SU-DHL-6 (cell line): ENCODE measurements around the gene CDKAL1.

Source experiments
- H2AFZ ChIP-seq: fragments of 200-600 bp; sonication (generic); 2 replicates; pipeline ENCODE4 v1.6.1; 2014; ENCODE audit warnings: low read depth, mild to moderate bottlenecking, moderate library complexity, mixed read lengths, antibody characterized with exemption, low read length; ENCODE audit not compliant: severe bottlenecking
- H3F3A ChIP-seq: fragments of 200-600 bp; shearing (Covaris generic); 2 replicates; pipeline ENCODE4 v1.6.0; 2016; ENCODE audit warnings: antibody characterized with exemption, mild to moderate bottlenecking; ENCODE audit not compliant: insufficient read depth
- H3K27ac ChIP-seq: fragments of 200-600 bp; sonication (generic); 2 replicates; pipeline ENCODE4 v1.5.1; 2016; ENCODE audit warnings: low read depth, mild to moderate bottlenecking, low read length, moderate library complexity, mixed read lengths
- H3K27me3 ChIP-seq: fragments of 200-600 bp; sonication (generic), shearing (Covaris generic); 2 replicates; pipeline ENCODE4 v1.6.0; 2014; ENCODE audit warnings: mild to moderate bottlenecking, low read length
- H3K36me3 ChIP-seq: fragments of 200-600 bp; sonication (generic); 2 replicates; pipeline ENCODE4 v1.6.1; 2014; ENCODE audit warnings: mild to moderate bottlenecking, low read length, mixed read lengths
- H3K4me2 ChIP-seq: fragments of 300-600, 200-600 bp; shearing (Covaris generic), sonication (generic); 2 replicates; pipeline ENCODE4 v1.6.0; 2014; ENCODE audit warnings: low read length, low read depth, mild to moderate bottlenecking; ENCODE audit not compliant: poor library complexity, severe bottlenecking
- H3K4me3 ChIP-seq: fragments of 200-600 bp; sonication (generic); 2 replicates; pipeline ENCODE4 v1.5.1; 2014; ENCODE audit warnings: antibody characterized with exemption, low read length, mild to moderate bottlenecking, mixed read lengths; ENCODE audit not compliant: insufficient read depth, poor library complexity, severe bottlenecking
- H3K79me2 ChIP-seq: fragments of 200-600 bp; sonication (generic); 2 replicates; pipeline ENCODE4 v1.6.1; 2014; ENCODE audit warnings: mild to moderate bottlenecking, low read length, moderate library complexity; ENCODE audit not compliant: insufficient read depth
- H3K9ac ChIP-seq: fragments of 200-600 bp; sonication (generic); 2 replicates; pipeline ENCODE4 v1.7.0; 2014; ENCODE audit warnings: mild to moderate bottlenecking, low read length
- H3K9me2 ChIP-seq: fragments of 200-600 bp; sonication (generic); replicated peaks from 2 replicates; pipeline ENCODE4 v1.6.1; 2014; ENCODE audit warnings: low read length; ENCODE audit not compliant: insufficient read depth
- H3K9me3 ChIP-seq: fragments of 200-600 bp; sonication (generic); 2 replicates; pipeline ENCODE4 v1.6.1; 2014; ENCODE audit warnings: low read length, mixed read lengths; ENCODE audit not compliant: insufficient read depth
- H4K20me1 ChIP-seq: fragments of 200-600 bp; sonication (generic); 2 replicates; pipeline ENCODE4 v1.6.1; 2014; ENCODE audit warnings: low read depth, mild to moderate bottlenecking, antibody characterized with exemption, low read length, moderate library complexity, mixed read lengths
- EZH2phosphoT487 ChIP-seq: fragments of 200-600 bp; sonication (generic), shearing (Covaris generic); conservative IDR thresholded peaks from 2 replicates; pipeline ENCODE4 v1.6.1; 2018; ENCODE audit warnings: mild to moderate bottlenecking, antibody characterized with exemption, low read length, moderate library complexity, mixed read lengths
- TF ChIP-seq, protein P1 (sequence below): fragments of 200-600 bp; sonication (generic); IDR thresholded peaks from one replicate; pipeline ENCODE4 v1.5.1; 2017; ENCODE audit warnings: antibody characterized with exemption, mild to moderate bottlenecking, low read length, moderate library complexity; ENCODE audit not compliant: insufficient read depth, poor library complexity, severe bottlenecking

Gene CDKAL1

DNA sequence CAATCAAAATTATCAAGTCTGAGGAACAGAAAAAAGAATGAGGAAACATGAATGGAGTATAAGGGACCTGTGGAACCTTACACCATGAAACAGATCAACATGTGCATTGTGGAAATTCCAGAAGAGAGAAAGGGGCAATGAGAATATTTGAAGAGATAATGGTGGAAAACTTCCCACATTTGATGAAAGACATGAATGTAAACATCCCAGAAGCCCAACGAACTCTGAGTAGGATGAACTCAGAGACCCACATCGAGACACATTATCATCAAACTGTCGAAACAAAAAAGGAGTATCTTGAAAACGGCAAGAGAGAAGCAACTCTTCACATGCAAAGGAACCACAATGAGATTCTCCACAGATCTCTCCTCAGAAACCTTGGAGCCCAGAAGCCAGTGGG is 371.1 kb downstream of the CDKAL1 start:
- Histone ChIP-seq H3K9me3 (no peaks in the 10 kb centered on the region), H3K79me2 (no peaks in the 10 kb centered on the region), H3K4me3 (no peak overlapping the region), H3K36me3 (no peaks in the 10 kb centered on the region), H3F3A (no peaks in the 10 kb centered on the region), H3K27me3 (no peaks in the 10 kb centered on the region), H2AFZ (no peak overlapping the region), H3K4me2 (no peak overlapping the region), H3K27ac (no peak overlapping the region), H4K20me1 (no peaks in the 10 kb centered on the region), H3K9ac (no peak overlapping the region), H3K9me2 (no peaks in the 10 kb centered on the region)
- TF ChIP-seq EZH2phosphoT487: no peak
- TF ChIP-seq, protein P1, sequence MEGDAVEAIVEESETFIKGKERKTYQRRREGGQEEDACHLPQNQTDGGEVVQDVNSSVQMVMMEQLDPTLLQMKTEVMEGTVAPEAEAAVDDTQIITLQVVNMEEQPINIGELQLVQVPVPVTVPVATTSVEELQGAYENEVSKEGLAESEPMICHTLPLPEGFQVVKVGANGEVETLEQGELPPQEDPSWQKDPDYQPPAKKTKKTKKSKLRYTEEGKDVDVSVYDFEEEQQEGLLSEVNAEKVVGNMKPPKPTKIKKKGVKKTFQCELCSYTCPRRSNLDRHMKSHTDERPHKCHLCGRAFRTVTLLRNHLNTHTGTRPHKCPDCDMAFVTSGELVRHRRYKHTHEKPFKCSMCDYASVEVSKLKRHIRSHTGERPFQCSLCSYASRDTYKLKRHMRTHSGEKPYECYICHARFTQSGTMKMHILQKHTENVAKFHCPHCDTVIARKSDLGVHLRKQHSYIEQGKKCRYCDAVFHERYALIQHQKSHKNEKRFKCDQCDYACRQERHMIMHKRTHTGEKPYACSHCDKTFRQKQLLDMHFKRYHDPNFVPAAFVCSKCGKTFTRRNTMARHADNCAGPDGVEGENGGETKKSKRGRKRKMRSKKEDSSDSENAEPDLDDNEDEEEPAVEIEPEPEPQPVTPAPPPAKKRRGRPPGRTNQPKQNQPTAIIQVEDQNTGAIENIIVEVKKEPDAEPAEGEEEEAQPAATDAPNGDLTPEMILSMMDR: no peak

DNA sequence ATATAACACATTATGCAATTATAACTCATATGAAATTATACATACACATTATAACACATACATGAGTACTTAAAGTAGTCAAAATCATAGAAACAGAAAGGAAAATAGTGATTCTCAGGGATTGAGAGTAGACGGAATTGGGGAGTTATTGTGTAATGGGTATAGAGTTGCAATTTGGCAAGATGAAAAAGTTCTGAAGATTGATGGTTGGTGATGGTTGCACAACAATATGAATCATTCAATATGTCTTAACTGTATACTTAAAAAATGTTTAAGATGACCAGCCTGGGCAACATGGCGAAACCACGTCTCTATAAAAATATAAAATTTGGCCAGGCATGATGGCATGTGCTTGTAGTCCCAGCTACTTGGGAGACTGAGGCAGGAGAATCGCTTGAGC is 372.7 kb downstream of the CDKAL1 start:
- Histone ChIP-seq H2AFZ (no peak overlapping the region), H3K4me3 (no peak overlapping the region), H3K9me3 (no peaks in the 10 kb centered on the region), H3F3A (no peaks in the 10 kb centered on the region), H3K27me3 (no peaks in the 10 kb centered on the region), H3K4me2 (no peak overlapping the region), H3K27ac (no peak overlapping the region), H3K36me3 (no peaks in the 10 kb centered on the region), H3K9ac (no peak overlapping the region), H3K9me2 (no peaks in the 10 kb centered on the region), H3K79me2 (no peaks in the 10 kb centered on the region), H4K20me1 (no peaks in the 10 kb centered on the region)
- TF ChIP-seq, protein P1: no peak
- no peak for TF ChIP-seq EZH2phosphoT487

DNA sequence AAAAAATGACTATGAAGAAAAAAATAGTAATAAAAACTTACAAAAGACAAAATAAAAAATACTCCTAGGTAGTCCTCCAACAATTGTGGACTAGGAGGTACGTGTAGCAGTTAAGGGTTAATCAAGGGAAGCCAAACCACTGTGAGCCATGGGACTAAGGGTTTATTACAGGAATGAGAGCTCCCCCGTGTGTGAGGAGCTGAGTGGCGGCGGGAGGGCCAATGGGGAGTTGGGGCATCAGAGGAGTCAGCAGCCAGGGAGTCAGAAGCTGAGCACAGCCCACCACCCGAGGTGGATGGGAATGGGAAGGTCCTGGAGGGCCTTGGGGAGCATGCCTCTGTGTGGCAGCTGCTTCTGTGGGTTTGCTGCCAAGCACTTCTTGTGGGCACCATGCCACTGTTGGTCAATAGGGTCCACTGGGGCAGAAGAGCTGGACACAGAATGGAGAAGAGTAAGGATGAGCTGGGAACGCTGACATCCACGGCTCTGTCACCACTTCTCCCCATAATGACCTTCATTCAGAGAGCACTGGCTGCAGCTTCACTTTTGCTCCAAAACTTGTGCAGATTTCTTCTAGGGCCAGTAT is 373.3 kb downstream of the CDKAL1 start:
- Histone ChIP-seq H3K27me3 (no peaks in the 10 kb centered on the region), H3K4me3 (no peak overlapping the region), H3K9me2 (no peaks in the 10 kb centered on the region), H3K27ac (no peak overlapping the region), H3K4me2 (no peak overlapping the region), H3K79me2 (no peaks in the 10 kb centered on the region), H4K20me1 (no peaks in the 10 kb centered on the region), H3K36me3 (no peaks in the 10 kb centered on the region), H3K9ac (no peak overlapping the region), H3F3A (no peaks in the 10 kb centered on the region), H2AFZ (no peak overlapping the region), H3K9me3 (no peaks in the 10 kb centered on the region)
- TF ChIP-seq, protein P1: no peak
- TF ChIP-seq EZH2phosphoT487: no peak
